NCI-H2029 (cell line): ENCODE results near the gene BRME1.

Experiments used
- DNase-seq: peaks from one replicate; lab custom pipeline; 2025; lab: John Stamatoyannopoulos, UW

Gene BRME1

GRCh38 chr19:13887517-13887916, 18.4 kb downstream of the BRME1 start:
- DNase-seq = no peak

GRCh38 chr19:13887018-13887436, 18.9 kb downstream of the BRME1 start:
- no peak for DNase-seq

DNA sequence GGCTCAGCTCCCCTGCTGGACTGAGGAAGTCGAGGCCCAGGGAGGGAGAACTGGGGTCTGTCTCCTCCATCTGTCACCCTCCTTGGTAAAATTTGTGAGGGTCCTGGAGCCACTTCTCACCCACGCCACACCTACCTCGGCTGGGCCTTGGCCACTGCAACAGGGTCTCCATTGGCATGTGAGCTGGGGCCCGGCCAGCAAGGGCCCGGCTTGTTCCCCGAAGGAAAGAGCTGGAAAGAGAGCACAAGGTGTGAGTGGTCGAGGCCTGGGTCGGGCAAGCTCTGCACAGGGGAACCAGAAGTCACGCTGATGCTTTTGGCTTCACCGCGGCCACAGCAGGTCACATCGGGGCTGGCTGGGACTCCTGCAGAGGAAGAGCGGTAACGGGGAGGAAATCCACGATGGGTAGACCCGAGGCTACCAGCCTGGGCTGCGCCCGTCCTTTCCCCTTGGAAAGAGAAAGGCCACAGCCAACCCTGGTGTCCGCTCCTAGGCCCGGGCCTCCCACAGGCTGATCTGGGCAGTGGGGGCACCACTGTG, 20.0 kb downstream of the BRME1 start:
- no peak for DNase-seq

DNA sequence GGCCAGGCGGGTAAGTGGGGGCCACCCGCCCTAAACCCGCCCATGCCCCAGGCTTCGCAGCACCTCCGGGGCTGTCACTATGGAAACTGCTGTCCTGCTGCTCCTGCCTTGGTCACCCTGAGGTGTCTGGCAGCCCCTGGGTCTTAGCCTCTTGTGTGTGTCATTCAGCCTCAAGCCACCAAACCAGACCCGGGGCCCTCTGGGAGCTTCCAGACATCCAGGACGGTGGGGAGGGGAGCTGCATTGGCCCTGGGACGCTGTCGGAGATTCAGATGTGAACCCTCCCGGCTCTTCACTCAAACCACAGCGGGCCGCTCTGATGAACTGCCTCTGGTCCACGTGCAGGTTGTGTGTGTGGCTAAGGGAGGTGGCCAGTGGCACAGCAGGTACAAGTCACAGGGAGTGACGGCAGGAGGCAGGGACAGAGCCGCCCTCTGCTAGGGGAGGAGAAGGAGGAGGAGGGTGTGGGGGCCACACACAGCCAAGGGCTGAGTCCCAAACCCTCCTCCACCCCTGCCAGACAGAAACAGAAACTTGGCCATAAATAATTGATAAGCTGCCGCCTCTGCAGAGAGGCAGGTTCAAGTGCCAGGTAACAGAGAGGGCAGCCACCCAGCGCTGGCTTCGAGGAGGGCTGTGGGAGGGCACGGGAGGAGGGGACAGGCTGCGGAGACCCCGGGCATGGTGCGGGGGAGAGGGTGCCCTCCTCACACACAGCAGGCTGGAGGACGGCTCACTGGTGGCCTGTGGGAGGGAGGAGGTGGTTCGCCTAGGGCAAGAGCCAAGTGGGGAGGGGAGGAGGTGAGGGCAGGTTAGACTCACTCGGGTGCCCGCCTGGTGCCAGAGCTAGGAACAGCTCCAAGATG, 21.0 kb downstream of the BRME1 start:
- peak; percentile 32 for DNase-seq

GRCh38 chr19:13883516-13884064, 22.3 kb downstream of the BRME1 start:
- no peak for DNase-seq

DNA sequence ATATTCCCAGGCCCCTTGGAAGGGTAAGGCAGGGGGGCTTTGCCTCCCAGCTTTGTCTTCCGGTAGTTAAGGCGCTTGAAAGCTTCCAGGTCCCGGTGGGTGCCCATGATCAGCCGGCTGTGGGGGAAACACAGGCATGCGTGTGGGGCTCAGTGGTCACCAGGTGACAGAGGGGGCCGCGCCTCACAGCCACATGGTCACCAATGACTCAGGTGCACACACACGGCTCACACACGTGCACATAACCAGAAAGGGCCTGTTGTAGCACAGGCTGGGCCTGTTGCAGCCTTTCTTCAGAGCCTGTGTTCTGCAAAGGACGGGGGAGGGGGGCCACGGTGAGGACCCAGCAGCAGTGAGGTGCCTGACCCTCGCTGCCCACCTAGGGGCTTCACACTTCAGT, 23.1 kb downstream of the BRME1 start:
- no peak for DNase-seq

DNA sequence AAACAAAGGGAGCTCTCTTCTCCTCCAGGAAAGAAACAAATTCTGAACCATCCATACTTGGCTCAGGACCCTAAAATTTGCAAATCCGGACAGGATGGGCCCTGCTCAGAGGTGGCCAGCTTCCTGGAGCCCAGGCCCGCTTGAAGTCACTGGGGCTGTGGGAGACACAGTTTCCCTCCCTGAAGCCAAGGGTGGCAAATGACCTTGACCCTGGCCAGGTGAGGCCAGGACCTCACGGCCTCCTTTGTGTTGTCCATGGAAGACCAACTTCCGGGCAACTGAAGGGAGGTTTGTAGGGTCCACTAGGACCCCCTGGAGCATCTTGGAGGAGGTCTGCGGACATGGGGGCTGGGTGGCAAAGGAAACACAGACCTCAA, 23.5 kb downstream of the BRME1 start:
- no peak for DNase-seq

DNA sequence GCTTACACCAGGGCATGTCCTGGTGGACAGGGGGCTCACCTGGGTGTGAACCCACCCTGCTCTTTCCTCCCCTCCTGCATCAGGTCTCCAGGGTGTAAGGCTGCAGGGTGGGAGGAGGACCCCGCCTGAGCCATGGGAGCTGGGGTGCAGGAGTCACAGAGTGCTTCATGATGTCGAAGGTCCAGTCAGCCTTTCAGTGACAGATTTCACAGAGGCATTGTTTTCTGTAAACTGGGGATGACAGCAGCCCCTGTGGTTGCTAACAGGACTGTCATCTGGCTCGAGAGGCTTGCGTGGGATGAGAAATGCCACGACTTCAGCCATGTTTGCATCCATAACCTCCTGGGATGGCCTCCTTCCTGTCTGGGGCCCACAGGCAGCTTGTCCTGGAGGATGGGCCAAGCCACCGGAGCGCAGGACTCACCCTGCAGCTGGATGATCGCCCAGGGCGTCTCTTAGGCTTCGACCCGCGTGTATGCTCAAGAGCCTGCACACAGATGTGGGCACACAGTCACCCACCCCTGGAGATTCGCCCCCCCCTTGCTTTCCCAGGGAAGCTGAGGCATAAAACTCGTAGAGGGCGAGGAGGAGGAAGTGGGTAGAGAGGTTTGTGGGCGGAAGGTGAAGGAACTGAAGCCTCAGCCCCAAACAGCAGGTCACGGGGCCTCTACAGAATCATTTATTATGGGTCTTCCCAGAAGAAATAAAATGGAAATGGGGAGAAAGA, 24.1 kb downstream of the BRME1 start:
- no peak for DNase-seq

- DNase-seq = no peak
Measured at GRCh38 chr19:13881251-13881691, 24.6 kb downstream of the BRME1 start.

DNA sequence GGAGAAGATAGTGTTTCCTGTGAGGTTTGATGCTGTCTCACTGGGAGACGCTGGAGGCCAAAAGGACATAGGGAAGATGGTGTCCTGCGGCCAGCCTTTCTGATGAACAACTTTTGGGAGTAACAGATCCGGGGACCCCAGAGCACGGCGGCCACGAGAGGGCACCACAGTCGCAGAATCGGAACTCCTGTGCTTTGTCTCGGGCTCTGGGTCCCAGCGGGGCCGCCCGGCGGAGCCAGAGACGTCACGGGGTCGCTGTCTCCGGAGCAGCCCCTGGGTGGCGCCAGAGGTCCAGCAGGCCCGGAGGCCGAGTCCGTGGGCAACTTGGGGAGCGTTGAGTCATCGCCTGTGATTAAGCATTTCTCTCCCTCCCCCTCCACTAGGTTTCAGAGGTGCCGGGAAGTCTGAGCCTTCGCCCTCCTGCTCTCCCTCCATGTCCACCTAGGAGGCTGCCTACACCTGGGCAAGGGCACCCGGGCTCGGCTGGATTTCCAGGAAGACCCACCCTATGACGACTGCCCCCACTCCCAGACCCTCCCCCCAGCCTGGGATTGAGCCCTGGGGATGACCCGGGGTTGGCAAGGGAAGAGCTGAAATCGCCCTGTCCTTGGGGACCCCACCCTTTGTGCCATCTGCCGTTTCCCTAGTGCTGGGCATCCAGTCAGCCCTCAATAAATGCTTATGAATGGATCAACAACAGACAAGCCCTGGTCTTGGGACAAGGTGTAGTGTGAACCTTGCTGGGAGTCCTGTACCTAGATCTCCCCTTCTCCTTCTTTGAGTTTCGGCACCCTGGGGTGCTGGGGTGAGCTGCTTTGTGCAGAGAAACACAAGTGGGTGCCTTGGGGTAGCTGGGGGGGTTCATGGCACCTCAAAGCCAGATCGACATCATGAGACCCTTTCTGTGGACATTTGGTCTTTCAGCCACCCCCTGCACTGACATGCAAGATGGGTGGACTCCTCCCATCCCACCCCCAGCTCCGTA, 25.6 kb downstream of the BRME1 start:
- peak; percentile 82 for DNase-seq

DNA sequence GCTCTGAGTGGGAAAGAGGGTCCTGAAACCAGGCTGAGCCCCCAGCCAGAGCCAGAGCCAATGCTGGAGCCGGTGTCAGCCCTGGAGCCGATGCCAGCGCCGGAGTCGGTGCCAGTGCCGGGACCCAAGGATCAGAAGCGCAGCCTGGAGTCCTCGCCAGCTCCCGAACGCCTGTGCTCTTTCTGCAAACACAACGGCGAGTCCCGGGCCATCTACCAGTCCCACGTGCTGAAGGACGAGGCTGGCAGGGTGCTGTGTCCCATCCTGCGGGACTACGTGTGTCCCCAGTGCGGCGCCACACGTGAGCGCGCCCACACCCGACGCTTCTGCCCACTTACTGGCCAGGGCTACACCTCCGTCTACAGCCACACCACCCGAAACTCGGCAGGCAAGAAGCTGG, 28.6 kb downstream of the BRME1 start:
- no peak for DNase-seq

DNA sequence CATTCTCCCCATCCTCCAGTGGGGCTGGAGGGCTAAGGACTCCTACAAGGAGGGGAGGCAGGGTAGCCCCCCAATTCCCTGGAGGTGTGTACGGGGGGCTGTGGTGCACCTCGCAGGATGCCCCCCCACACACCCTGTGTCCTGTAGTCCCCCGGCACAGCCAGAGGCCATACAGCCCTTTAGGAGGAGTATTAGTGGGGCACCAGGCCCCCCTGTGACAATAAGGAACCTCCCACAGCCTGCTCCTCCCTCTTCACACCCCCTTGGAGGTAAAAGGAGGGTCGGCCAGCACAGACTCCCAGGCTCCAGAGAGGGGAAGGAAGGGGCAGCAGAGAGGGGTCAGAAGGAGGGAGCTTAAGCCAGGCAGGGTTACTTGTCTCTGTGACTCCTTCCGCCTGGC, 29.1 kb downstream of the BRME1 start, which contains the start of gene NANOS3:
Gene NANOS3 (plus strand): TSS at position 301 of the 400 bp plus-strand sequence. CDS start 115 bp downstream, outside the sequence.
- DNase-seq = no peak

DNA sequence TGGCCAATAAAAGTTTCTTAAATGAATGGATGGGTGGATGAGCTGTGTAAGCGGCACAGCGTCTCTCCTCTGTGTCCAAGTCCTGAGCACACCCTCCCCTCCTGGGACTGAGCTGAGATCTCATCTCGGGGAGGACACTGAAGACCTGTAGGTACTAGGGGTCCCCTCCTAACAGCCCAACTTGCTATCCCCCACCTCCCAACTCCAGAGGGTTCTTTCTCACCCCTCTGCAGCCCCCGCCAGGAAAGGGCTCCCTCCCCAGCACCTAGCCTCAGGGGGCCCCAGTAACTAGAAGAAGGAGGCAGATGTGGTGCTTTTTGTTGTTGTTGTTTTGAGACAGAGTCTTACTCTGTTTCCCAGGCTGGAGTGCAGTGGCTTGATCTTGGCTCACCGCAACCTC, 30.1 kb downstream of the BRME1 start:
- no peak for DNase-seq

DNA sequence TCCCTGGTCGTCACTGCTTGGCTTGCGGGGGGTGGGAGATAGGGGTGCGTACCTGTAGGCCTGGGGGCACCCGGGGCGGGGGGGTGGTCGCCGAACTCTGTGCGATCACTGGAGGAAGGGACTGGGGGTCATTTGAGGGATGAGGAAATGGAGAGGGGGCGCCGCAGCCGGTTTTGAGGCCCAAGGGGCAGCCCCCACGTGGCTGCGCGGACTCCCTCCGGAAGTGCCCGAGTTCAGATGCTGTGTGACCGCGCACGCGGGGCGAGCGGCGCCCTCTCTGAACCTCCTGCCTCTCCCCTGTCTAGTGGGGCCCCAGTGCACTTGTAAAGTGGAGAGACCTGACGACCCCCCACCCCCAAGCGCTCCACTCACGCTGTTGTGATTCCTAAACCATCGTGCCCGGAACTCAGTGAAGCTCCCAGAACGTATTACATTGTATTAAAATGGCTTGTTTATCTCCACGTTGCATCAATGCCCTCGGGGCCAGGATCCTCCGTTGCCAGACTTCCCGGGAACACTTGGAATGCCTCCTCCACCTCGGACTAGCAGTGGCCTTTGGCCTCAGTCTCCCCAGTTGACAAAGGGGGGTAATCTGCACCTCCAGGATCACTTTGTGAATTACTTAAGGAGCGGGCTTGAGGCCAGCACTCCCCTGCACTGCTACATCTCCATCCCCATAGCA, 31.9 kb downstream of the BRME1 start:
- DNase-seq = no peak

DNA sequence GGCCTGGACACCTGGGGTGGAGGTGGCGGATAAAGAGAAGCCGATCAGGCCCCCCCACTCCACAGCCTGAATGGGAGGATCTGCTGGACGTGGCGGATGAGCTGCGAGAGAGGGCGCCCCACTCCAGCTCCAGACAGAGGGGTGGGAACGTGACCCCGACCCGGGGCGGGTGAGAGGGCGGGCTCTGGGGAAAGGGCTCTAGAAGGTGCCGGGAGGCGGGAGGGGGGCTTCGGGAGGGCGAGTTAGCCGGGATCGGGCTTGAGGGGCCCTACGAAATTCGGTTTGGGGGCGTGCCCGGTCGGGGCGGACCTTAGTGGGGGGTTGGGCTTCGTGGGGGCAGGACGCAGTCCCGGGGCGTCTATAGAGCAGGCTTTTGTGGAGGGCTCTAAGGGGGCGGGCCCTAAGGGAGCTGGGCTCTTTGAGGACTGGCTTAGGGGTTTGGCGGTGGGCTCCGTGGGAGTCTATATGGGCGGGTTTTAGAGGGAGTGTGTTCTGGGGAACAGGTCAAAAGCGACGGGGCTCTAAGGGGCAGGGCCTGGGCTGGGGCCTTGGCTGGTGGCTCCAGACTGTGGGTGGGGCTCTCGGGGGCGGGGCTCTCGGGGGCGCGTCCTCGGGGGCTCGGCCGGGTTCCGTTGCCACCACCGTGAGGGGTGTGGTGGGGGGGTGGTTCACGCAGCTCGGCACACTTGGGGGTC, 33.1 kb downstream of the BRME1 start:
- no peak for DNase-seq

DNA sequence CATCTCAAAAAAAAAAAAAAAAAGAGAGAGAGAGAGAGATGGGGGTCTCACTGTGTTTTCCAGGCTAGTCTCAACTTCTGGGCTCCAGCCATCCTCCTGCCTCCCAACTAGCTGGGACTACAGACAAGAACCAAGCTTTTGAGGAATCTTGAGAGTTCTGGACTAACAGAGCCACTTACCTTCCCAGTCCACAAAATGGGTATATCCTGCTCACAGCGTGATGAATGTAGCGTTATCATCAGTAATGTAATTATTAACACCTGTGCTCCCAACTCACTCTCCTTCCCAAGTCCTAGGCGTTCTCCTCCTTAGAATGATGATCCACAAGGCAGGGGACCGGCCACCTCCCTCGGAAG, 33.6 kb downstream of the BRME1 start:
- no peak for DNase-seq

GRCh38 chr19:13870873-13871272, 35.0 kb downstream of the BRME1 start:
- no peak for DNase-seq

GRCh38 chr19:13869281-13869680, 36.6 kb downstream of the BRME1 start:
- no peak for DNase-seq

- DNase-seq = no peak
Measured at GRCh38 chr19:13868663-13869062, 37.3 kb downstream of the BRME1 start.

DNA sequence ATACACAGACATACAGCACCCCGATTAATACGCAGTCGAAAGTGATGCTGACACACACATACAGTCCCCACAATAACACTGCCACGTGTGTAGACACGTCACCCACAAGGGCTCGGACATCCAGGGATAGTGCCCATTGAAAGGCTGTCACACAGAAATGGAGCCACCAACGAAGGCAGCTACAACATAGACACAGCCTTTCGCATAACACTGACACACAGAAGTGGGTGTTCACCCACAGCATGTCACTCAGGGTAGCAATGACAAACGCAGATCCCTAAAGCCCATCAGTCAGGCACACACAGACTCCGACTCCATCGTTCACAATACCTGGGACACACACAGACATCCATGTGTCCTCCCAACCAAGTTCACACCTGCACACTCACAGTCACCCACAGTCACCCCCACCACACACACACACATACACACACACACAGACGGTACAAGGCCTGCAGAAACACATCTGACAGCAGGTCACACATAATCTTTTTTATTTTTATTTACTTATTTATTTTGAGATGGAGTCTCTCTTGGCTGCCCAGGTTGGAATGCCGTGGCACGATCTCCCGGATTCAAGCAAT, 39.4 kb downstream of the BRME1 start:
- no peak for DNase-seq
